PFSK-1 (cell line): ENCODE measurements around the gene TMEM59L.

Experiments used
- POLR2AphosphoS5 ChIP-seq: IDR thresholded peaks from 2 replicates; pipeline ENCODE4 v1.6.1; 2012; ENCODE audit warnings: low read depth, mild to moderate bottlenecking, control low read depth, low read length, moderate library complexity
- SIN3A ChIP-seq: IDR thresholded peaks from 2 replicates; pipeline ENCODE4 v1.6.1; 2012; ENCODE audit warnings: mild to moderate bottlenecking, low read length, moderate library complexity, borderline replicate concordance; ENCODE audit not compliant: insufficient read depth
- TAF1 ChIP-seq: IDR thresholded peaks from 2 replicates; pipeline ENCODE4 v1.6.1; 2012; ENCODE audit warnings: low read length, control low read depth, borderline replicate concordance; ENCODE audit not compliant: insufficient read depth

- no peak for TF ChIP-seq SIN3A
- TF ChIP-seq POLR2AphosphoS5: no peak
- TF ChIP-seq TAF1: no peak
Measured at GRCh38 chr19:18635831-18636182, 23.1 kb downstream of the TMEM59L start.
